Daoy (cell line): Measurements from ENCODE around the gene ZRANB1. TPM values are rescaled to one million over a fixed set of nuclear protein-coding genes. Genes with fewer than 3 reads are reported as not detected.

Source experiments
- DNase-seq: peaks from one replicate; pipeline ENCODE4 v3.0.0-alpha.2; 2015; ENCODE audit warnings: low read depth
- total RNA-seq: library from RNA; depleted of rRNA; stranded (reverse); fragments of >200 nt; shearing (Covaris generic); gene quantifications from 2 replicates; pipeline ENCODE4 v1.2.3, GENCODE V29; 2014

Gene ZRANB1
- total RNA-seq, 1 experiment from 2014 or later, result 13.7 TPM

DNA sequence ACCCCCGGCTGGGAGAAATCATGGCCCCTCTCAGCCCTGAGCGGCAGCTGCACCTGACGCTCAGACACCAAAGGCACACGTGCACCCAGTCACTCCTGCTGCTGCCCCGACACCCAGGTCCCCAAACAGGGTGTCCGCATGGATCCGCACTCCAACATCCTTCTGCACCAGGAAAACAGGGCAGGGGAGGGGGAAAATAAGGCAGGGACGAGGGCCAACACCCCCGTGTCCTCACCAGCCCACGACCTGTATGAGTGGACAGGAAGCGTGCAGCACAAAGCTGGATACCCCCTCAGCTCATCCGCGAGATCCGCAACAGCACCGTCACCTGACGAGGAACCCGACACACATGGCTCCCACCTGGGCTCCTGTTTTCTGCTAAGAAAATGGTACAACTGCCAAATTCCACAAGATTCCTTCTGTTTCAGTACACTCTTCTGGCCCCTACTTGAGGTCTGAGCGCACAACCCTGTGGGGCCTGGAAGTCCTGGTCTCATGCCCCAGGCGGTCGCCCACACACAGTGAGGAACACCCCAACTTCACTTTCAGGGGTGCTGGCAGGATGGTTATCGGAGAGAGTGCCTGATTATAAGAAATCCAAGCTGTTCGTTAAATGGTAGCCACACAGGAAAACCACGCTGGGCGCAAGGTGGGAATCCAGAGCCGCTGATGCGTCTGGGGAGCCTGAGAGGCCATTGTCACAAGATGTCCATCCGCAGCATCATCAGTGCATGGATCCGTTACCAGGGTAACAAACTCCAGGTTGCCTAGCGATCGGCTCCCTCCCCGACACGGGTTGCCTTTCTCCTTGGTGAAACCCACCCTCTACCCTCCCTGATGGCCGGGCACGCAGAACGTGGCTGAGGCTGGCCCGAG, 63.6 kb downstream of the ZRANB1 start:
- no peak for DNase-seq

DNA sequence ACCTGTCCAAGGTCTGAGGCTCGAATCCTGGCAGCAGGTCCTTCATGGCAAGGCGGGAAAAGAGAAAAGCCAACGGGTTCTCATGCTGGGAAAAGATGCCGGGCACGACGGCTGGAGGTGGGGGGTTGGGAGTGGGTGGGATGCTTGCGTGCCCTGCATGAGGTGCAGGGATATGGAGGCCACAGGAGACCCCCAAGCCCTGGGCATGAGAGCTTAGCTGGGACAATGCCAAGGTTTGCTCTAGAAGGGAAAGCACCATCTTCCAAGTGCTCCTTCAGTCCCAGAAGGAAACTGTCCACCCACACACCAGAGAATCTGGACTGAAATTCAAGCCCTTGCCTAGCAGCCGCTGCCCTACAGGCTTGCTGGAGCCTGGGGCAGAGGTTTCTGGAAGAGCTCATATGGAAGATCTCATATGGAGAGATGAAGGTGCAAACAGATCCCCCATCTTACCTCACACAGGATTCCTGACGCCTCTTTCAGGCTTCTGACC, 64.3 kb downstream of the ZRANB1 start:
- no peak for DNase-seq

DNA sequence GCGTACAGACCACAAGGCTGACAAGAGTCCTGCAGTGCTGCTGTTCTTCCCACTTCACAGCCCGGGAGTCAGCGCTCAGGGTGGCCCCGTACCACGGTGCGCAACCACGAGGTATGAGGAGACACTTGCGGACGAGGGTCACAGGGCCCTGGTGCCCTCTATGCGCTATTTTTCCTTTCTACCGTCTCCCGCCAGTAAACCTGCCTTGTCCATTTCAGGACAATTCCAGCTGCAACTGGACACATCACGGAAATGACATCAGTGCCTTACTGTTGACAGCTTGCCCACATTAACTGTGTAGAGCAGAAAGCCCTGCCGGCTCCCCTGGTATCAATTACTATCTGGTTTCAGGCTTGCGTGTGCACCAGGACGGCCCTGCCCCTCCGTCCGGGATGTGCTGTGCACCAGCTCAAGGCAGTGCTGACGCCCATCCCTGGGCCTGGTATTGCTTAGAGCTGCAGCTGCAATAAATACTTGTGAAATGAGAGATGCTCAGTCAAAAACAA, 65.1 kb downstream of the ZRANB1 start:
- DNase-seq, result no peak

DNA sequence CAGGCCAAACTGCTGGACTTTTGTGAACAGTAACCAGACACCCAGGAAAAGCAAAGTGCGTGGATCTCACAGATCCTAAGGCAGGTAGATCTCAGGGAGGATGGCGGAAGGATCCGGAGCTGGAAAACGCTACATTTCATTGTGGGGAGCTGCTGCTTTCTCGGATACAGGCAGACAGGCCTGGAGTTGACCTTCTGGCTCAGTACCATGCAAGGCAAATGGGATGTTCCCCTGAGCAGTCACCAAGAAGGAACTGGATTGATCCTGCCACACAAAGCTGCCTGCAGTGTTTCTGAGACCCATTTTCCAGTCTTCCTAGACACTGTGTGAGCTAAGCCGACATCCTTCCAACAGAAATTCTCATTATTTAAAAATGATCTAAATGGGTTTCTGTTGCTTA, 65.5 kb downstream of the ZRANB1 start:
- no peak for DNase-seq

DNA sequence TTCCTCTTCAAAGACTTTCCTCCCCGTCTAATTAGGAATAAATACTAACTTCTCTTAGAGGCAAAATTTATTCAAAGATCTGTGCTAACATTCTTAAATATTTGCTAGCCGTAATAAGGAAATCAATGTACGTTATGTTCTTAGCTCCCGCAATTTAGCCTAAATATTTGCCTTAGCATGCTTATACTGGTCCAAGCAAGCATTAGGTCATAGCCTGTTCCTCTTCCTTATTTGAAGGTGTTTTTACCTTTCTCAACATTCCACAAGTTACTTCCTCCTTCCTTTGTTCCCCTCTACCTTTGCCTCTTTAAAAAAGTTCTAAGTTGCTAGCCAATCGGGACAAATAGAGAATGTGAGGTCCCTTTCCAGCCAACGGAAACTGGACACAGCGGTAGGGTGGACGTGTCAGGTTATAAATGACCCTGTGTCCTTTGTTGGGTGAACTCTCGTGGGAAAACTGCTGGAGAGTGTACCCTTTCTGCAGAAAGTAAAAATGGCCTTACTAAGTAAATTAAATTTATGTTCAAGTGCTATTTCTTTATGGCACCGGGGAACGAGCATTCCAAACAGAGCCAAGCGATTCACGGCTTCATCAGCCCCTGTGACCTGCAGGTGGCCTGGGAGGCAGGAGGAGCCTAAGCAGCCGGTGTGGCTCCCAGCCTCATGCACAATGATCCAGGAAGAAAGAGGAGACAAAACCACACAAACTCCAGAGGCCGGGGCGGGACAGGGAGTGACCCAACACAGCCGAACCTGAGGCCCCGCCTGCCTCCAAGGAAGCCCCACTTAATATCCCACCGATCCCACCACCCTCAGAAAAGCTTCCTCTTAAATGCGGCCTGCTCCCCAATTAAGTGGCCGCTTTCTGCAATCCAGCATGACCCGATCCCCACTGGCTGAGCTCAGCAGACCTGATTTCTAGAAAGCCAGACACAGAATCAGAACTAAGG, 67.0 kb downstream of the ZRANB1 start:
- DNase-seq, result no peak

DNA sequence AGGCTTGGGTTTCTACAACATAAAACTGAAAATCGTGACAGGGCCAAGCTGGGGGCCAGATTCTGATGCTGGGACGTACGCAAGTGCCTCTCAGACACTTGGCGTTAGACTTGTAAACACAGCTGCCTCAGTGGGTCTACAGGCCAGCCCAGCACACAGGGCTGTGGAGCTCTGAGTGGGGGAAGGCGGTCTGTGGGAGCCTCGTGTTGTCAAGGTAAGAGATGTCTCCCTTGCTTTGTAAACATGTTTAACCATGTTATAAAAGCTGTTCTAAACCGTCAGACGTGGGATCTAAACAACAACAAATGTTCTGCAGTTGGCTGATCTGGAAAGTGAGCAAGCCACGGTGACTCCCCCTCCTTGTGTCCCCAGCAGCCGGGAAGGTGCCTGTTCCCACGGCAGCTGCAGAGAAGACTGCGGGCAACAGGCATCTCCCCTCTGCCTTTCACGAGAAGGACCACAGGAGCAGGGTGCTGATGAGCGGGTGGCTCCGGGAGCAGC, 67.8 kb downstream of the ZRANB1 start:
- no peak for DNase-seq

DNA sequence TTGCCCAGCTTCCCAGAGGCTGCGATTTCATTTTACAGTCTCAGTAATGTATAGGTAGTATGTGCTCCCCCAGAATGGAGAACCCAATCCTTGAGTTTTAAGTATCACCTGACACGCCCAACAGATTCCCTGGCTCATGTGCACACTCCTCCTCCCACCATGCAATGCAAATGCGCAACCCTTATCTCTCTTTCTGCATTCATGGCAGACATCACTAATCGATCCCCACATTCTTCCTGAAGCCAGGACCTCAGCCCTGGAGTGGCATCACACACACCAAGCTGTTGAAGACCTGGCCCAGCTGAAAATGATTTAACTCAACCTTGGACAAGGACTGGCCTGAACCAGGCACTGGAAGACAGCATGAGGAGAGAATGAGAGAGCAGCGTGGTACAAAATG, 68.4 kb downstream of the ZRANB1 start:
- no peak for DNase-seq

DNA sequence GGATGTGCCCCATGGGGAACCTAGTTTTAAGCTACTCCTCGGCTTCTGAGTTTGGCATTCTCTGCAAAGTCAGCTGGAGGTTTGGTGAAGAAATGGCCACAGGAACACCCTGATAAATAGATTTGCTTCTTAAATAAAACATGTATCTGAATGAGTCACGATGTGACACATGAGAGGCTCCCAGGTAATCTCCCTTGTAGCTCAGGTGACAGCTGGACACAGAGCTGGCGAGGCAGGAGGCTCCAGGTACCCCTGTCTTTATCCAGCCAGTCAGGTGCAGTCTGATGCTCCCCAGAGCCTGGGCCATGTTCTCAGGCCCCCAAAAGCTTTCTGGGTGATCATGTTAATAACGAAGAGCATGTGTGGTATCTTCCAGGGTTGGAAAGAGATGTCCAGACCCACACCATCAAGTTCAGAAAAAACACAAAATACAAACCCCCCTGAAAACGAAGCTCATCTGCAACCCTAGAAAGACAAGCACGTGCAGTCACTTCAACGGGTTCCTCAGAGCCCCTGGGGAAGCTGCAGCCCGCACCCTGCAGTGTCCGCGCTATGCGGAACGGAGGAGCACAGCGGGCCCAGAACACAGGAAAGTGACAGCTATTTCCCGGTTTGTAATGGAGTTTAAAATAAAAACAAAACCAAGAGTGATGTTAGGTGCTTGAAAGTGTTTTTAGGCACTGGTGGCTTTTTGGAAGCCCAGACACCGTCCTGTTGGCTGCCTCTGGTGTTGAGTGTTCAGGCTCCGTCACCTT, 69.4 kb downstream of the ZRANB1 start:
- no peak for DNase-seq

DNA sequence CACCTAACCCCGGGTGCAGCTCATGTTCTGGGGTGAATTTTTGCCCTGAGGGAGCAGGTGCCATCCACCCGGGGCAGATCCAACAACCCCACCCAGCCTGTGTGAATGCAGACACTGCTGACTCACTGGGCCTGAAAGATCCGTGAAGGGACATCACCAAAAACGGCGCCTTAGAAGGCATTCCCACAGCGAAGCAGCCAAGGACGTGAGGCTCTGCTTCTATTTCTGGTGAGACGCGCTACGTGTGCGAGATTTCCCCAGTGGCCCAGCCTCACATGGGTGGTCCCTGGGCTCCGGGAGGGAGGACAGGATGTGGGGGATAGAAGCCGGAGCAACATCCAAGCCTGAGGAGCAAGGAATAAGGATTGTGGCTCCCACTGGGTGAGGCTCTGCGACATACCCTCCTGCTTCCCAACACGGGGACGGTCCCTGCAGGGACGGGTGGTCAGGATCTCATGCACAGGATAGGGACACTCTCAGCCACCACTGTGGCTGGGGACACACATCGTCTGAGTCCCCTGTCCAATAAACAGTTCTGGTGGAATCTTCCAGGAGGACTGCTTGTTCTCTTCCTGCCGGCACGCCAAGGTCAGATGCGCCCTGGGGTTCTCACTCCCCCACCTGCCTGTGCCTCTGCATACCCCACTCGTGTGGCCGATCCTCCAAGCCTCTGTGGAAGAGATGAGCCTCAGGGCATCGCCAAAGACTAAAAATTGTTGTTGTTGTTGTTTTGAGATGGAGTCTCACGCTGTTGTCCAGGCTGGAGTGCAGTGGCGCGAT, 70.2 kb downstream of the ZRANB1 start:
- DNase-seq, result no peak

DNA sequence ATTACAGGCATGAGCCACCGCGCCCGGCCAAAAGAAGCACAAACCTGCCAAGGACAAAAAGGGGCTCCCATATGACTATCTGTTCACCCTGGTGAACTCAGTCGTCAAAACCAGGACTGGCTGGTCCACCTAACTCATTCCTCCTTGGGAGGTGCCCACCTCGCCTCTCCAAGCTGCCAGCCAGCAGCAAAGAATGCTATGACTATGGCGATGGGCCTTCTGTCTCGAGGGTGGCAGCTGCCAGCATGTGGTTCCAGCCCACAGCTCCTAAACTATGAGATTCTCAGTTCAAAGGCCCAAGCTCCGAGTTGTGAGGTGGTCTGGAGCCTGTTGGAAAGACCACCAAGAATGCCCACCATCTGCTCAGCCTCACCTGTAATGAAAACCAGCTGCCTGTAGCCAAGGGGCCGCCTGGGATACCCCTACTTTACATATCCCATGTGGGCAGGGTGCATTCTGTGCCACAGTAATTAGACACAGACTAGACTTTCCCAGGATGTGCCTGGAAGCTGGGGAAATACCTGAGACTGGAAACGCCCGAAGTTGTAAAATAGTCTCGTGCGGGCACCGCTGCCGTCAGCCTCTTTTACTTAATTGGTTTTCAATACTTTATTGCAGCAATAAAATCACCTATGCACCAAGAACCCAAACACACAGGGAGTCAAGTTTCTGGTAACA, 71.1 kb downstream of the ZRANB1 start:
- no peak for DNase-seq

DNA sequence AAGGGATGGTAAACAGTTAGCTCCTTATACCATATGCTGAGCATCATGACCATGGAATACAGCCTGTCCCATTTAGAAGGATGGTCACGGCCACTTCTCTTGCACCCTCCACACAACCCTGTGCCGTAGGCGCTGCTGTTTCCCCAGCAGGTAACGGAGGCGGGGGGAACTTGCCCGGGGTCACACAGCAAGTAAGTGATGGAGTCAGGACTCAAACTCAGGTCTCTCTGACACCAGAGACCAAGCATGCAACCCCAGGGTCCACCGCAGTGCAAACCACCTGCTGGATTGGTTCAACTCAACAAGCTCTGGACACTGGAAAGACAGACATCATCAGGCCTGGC, 71.6 kb downstream of the ZRANB1 start:
- DNase-seq, result no peak

DNA sequence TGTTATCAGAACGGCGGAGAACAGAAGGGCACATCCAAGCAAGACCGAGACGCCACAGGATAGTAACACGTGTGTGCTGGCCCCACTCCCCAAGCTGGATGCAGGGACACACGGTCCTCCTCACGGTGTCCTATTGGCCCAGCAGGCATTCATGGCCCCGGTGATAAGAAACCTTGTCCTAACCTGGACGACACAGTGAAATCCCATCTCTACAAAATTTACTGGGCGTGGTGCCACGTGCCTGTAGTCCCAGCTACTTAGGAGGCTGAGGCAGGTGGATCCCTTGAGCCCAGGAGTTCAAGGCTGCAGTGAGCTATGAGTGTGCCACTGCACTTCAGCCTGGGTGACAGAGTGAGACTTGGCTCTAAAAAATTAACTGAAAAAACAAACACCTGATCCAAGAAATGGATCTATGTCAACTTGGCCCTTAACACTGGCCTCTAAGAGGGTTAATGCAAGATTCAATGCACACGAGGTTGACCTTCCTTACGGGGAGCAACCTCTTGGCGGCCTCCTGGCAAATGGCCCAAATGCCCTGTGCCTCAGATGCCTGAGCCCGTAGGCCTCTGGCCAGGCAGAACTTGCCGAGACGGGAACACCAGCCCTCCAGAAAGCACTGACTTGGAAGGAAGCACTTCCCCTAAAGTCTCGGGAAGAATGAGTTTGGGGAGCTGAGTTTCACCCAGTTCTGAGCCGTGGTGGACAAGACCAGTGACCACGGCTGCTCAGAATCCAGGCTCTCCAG, 72.3 kb downstream of the ZRANB1 start:
- DNase-seq, result no peak

DNA sequence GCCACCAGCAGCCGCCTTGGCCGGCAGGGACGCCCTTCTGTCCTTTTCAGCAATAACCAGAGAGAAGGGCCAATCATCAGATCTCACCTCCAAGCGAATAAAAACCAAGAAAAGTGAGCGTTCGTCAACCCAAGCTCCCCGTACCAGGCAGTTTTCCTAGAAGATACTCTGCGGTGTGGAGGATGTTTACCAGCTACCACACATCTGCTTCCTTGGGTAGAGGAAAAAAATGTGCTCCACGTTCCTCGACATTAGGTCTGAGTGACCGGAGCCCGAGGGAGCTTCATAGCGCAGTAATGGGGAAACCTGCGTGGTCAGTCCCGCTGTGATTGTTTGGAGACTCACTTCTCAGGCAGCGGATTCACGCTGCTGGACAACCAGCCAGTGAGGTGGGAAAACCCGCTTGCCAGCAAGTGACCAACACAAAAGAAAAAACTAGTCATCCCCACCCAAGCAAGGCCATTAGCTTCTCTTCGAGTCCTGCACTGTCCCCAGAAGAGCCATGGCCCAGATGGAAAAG, 73.0 kb downstream of the ZRANB1 start:
- no peak for DNase-seq

DNA sequence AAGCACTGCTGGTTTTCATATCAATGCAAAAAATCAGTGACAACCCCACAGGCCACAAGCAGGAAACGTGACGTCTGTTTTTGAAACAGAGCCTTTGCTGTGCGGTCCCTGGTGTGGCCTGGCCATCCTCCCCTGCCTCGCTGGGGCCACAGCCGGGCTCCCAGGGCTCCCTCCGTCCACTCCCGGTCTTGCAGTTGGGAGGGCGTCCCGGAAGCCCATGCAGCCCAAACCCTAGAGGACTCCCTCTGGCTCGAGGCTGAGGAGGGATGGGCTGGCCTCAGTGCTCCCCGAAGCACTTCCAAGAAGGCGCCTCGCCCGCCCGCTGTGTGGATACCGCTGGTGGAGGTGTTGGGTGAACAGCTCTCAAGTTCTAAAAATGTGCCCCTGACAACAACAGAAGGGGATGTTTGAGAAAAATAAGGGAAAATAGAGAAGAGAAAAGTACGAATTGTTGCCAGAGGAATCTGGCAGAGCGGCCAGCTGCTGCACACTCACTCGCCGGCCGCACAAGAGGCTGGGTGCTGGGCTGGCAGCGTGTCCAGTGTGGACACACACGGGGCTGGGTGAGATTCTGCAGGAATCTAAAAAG, 73.5 kb downstream of the ZRANB1 start:
- DNase-seq, result no peak

DNA sequence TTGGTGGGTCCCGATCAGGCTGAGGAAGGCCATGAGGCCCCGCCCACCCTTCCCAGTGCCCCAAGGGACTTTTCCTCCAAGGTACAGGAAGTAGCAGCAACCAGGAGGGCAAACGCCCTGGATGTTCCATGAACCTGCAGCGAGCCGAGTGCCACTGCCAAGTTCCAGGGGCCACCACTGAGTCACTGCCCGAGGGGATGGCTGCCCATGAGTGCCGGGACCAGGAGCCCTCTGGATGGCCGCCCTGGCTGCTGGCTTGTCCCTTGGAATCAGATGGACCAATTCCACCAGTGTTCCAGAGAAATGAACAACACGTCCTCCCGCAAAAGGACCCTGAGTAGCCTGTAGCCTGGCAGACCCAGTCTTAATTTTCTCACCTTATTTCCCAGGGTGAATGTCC, 74.2 kb downstream of the ZRANB1 start:
- DNase-seq, result no peak

DNA sequence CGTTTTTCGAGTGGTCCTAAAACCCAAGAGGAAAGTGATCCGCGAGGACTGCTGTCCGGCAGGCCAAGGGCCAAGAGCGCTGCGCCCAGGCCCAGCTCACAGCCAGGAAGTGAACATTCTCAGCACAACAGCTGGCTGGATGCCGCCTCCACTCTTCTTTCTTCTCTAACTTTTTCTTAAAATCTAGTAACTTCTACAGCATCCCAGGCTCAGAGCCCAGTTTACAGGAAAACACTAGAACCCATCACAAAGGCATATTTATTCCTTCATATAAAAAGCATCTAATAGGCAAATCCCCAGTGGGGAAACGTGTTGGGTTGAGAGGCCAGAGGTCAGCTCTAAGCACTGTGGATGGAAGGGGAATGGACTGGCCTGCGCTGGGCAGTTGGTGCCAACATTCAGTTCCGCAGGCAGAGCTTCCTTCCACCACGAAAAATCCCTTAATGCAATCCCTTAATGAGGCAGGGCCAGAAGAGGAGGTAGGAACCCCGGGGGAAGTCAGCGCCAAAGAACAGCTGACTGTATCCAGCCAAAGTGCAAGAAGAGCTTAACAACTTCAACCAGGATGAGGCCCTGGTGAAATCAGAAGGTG, 74.8 kb downstream of the ZRANB1 start:
- no peak for DNase-seq

DNA sequence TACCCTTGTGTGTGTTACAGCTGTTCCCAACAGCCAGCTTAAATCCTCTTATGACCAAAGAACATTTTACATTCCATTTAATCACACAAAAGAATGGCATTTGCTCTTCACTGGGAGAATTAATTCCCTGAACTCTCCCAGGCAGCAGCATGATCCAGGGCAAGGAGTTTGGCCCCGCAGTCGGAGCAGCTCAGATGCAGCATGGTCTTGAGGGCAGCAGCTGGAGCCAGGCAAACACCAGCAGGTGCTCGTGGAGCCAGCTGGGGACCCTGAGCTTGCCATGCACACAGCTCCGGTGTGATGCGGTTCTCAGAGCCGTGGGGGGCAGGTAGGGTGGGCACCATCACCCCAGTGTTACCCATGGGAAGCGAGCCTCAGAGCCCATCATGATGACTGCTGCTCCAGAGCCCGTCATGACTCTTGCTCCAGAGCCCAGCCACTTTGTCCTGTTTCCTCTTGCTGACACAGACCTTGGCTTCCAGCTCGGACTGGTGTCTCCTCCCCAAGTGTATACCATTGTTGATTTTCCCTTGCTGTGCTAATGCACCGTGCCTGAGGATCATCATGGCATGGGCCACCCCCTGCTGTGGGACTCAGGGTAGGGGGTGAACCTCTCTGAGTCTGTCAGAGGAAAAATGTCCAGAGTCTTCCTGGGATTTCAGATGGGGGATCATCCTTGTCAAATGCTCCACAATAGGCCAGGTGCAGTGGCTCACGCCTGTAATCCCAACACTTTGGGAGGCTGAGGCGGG, 75.8 kb downstream of the ZRANB1 start:
- DNase-seq, result no peak
